CD4-positive, alpha-beta T cell treated with Interleukin-6 at 100 ng/mL for 8 hours (primary cell): ENCODE results near the gene SEC22C.

Experiments used
- DNase-seq: peaks from one replicate; pipeline ENCODE4 v3.0.0-alpha.2; 2020; ENCODE audit warnings: mixed read lengths, low spot score

SEC22C gene

GRCh38 chr3:42498034-42498433 lies 83.7 kb downstream of the SEC22C start:
- no peak for DNase-seq
